ENCODE measurements around the gene MRPL30. TPM values are rescaled to one million over a fixed set of nuclear protein-coding genes. Genes with fewer than 3 reads are reported as not detected.

The MRPL30 gene
- total RNA-seq, 1 donor from 2014 or later = 31.9 TPM

- H3K4me3 Mint-ChIP-seq (ENCODE audit: unreplicated experiment) = no peak overlapping the region
- H3K27me3 Mint-ChIP-seq (ENCODE audit: low read depth, unreplicated experiment) = no peaks in the 10 kb centered on the region
- no peak overlapping the region for H3K27ac ChIP-seq (ENCODE audit: low read depth, low read length)
- peaks cover 9% of the 10 kb centered on the region for H3K36me3 Mint-ChIP-seq (ENCODE audit: low read depth, unreplicated experiment)
- H3K4me1 ChIP-seq (ENCODE audit: insufficient read depth, low read length) = no peaks in the 10 kb centered on the region
- no peak overlapping the region for H3K4me3 ChIP-seq (ENCODE audit: insufficient read depth, low read depth, low read length)
- H3K4me2 ChIP-seq (ENCODE audit: low read length) = no peak overlapping the region
- peaks cover 16% of the 10 kb centered on the region for H3K36me3 ChIP-seq (ENCODE audit: insufficient read depth, low read length)
- no peaks in the 10 kb centered on the region for H3K79me2 ChIP-seq (ENCODE audit: insufficient read depth, low read length)
- FAIRE-seq (no peak), DNase-seq (ENCODE audit: low read depth) (no peak)
- H3K9me3 Mint-ChIP-seq (ENCODE audit: unreplicated experiment) = no peaks in the 10 kb centered on the region
- no peaks in the 10 kb centered on the region for H3K9me3 ChIP-seq (ENCODE audit: insufficient read depth, low read depth, low read length)
- no peaks in the 10 kb centered on the region for H4K20me1 ChIP-seq (ENCODE audit: insufficient read depth, low read length)
- H3K27me3 ChIP-seq (ENCODE audit: insufficient read depth, low read length) = no peaks in the 10 kb centered on the region
- TF ChIP-seq, protein P1, sequence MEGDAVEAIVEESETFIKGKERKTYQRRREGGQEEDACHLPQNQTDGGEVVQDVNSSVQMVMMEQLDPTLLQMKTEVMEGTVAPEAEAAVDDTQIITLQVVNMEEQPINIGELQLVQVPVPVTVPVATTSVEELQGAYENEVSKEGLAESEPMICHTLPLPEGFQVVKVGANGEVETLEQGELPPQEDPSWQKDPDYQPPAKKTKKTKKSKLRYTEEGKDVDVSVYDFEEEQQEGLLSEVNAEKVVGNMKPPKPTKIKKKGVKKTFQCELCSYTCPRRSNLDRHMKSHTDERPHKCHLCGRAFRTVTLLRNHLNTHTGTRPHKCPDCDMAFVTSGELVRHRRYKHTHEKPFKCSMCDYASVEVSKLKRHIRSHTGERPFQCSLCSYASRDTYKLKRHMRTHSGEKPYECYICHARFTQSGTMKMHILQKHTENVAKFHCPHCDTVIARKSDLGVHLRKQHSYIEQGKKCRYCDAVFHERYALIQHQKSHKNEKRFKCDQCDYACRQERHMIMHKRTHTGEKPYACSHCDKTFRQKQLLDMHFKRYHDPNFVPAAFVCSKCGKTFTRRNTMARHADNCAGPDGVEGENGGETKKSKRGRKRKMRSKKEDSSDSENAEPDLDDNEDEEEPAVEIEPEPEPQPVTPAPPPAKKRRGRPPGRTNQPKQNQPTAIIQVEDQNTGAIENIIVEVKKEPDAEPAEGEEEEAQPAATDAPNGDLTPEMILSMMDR (IDR thresholded peaks at IDR 0.05; ENCODE audit: insufficient read depth, low read depth, low read length) = no peak
- TF ChIP-seq EZH2 (IDR thresholded peaks at IDR 0.05; ENCODE audit: insufficient read depth, low read length) = no peak
- H2AFZ ChIP-seq (ENCODE audit: low read depth, low read length) = no peak overlapping the region
- no peak overlapping the region for H3K27ac Mint-ChIP-seq (ENCODE audit: unreplicated experiment)
- H3K9ac ChIP-seq (ENCODE audit: low read length) = no peak overlapping the region
- H3K4me1 Mint-ChIP-seq (ENCODE audit: low read depth, unreplicated experiment) = no peaks in the 10 kb centered on the region
Observed at GRCh38 chr2:99200076-99200800, 19.3 kb downstream of the MRPL30 start.

DNA sequence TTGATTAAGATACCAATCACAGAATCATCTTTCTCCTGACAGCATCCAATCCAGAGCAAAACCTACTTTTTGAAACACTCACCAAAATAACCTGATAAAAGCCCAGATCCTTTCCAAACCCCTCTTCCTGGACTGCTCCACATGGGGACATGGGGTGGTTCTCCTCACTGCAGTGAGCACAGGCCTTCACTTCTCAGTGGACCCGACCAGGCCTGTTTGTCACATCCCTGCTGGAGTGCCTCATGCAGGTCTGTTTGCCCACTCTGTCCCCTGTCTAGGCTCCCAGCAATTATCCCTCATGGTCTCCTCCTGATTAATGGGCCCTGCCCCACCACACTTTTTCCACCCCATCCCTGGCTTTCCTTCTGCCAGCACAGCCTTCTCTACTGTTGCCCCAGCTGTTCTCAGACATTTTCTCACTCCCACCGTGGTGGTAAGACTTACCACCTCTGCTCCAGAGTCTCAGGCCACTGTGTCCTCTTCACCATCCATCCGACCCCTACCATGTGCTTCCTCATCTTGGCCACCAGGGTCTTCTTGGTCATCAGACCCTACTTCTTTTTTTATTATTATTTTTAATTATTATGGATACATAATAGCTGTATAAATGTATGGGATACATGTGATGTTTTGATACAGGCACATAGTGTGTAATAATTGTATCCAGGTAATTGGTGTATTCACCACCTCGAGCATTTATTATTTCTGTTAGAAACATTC lies 21.1 kb downstream of the MRPL30 start:
- peaks cover 10% of the 10 kb centered on the region for H3K36me3 Mint-ChIP-seq (ENCODE audit: low read depth, unreplicated experiment)
- Histone ChIP-seq H3K4me2 (ENCODE audit: low read length) (no peak overlapping the region), H3K4me3 (ENCODE audit: insufficient read depth, low read depth, low read length) (no peak overlapping the region), H3K79me2 (ENCODE audit: insufficient read depth, low read length) (no peaks in the 10 kb centered on the region), H3K27ac (ENCODE audit: low read depth, low read length) (no peak overlapping the region), H3K4me1 (ENCODE audit: insufficient read depth, low read length) (no peaks in the 10 kb centered on the region), H4K20me1 (ENCODE audit: insufficient read depth, low read length) (no peaks in the 10 kb centered on the region), H3K27me3 (ENCODE audit: insufficient read depth, low read length) (no peaks in the 10 kb centered on the region), H3K9me3 (ENCODE audit: insufficient read depth, low read depth, low read length) (no peaks in the 10 kb centered on the region), H3K9ac (ENCODE audit: low read length) (no peak overlapping the region), H3K36me3 (ENCODE audit: insufficient read depth, low read length) (peaks cover 8% of the 10 kb centered on the region), H2AFZ (ENCODE audit: low read depth, low read length) (no peak overlapping the region)
- no peak overlapping the region for H3K4me3 Mint-ChIP-seq (ENCODE audit: unreplicated experiment)
- DNase-seq (ENCODE audit: low read depth) = no peak
- FAIRE-seq = no peak
- TF ChIP-seq, protein P1 (IDR thresholded peaks at IDR 0.05; ENCODE audit: insufficient read depth, low read depth, low read length) = no peak
- TF ChIP-seq EZH2 (IDR thresholded peaks at IDR 0.05; ENCODE audit: insufficient read depth, low read length) = no peak
- H3K27me3 Mint-ChIP-seq (ENCODE audit: low read depth, unreplicated experiment) = no peaks in the 10 kb centered on the region
- peaks cover 9% of the 10 kb centered on the region for H3K9me3 Mint-ChIP-seq (ENCODE audit: unreplicated experiment)
- H3K4me1 Mint-ChIP-seq (ENCODE audit: low read depth, unreplicated experiment) = no peaks in the 10 kb centered on the region
- no peak overlapping the region for H3K27ac Mint-ChIP-seq (ENCODE audit: unreplicated experiment)

GRCh38 chr2:99205491-99205890 lies 24.5 kb downstream of the MRPL30 start:
- H3K36me3 ChIP-seq (ENCODE audit: insufficient read depth, low read length) = peaks cover 3% of the 10 kb centered on the region
- TF ChIP-seq EZH2 (IDR thresholded peaks at IDR 0.05; ENCODE audit: insufficient read depth, low read length) = no peak
- Mint-ChIP-seq H3K36me3 (ENCODE audit: low read depth, unreplicated experiment) (peaks cover 9% of the 10 kb centered on the region), H3K9me3 (ENCODE audit: unreplicated experiment) (peaks cover 9% of the 10 kb centered on the region), H3K4me3 (ENCODE audit: unreplicated experiment) (no peak overlapping the region), H3K27me3 (ENCODE audit: low read depth, unreplicated experiment) (no peaks in the 10 kb centered on the region), H3K4me1 (ENCODE audit: low read depth, unreplicated experiment) (no peaks in the 10 kb centered on the region), H3K27ac (ENCODE audit: unreplicated experiment) (no peak overlapping the region)
- H4K20me1 ChIP-seq (ENCODE audit: insufficient read depth, low read length) = no peaks in the 10 kb centered on the region
- H3K79me2 ChIP-seq (ENCODE audit: insufficient read depth, low read length) = no peaks in the 10 kb centered on the region
- H3K9ac ChIP-seq (ENCODE audit: low read length) = no peak overlapping the region
- FAIRE-seq (no peak), DNase-seq (ENCODE audit: low read depth) (no peak)
- H3K27ac ChIP-seq (ENCODE audit: low read depth, low read length) = no peak overlapping the region
- no peaks in the 10 kb centered on the region for H3K4me1 ChIP-seq (ENCODE audit: insufficient read depth, low read length)
- H2AFZ ChIP-seq (ENCODE audit: low read depth, low read length) = no peak overlapping the region
- H3K9me3 ChIP-seq (ENCODE audit: insufficient read depth, low read depth, low read length) = no peaks in the 10 kb centered on the region
- no peaks in the 10 kb centered on the region for H3K27me3 ChIP-seq (ENCODE audit: insufficient read depth, low read length)
- no peak overlapping the region for H3K4me2 ChIP-seq (ENCODE audit: low read length)
- no peak overlapping the region for H3K4me3 ChIP-seq (ENCODE audit: insufficient read depth, low read depth, low read length)

All from astrocyte (in vitro differentiated cells and primary cell).